Uterus (tissue), 4 donors: ENCODE results near the gene BCAS2. TPM values are rescaled to one million over a fixed set of nuclear protein-coding genes. Genes with fewer than 3 reads are reported as not detected.
"Not testable (repeated sequence)": the region's sequence is repeated elsewhere in the genome, so short reads cannot be mapped to it uniquely, and the experiment has no call there.

ENCODE experiments used
- DNase-seq, 2 donors: peaks; one replicate each; pipeline ENCODE4 v3.0.0-alpha.2; 2019 to 2020
- H3K27ac ChIP-seq, 2 donors: fragments of 200-600 bp; sonication (generic); 1 replicate in 1 of 2; 2 replicates in 1 of 2; pipeline ENCODE4 v1.5.1; 2016 to 2018
- H3K27me3 ChIP-seq, 2 donors: fragments of 200-600 bp; sonication (generic); one replicate each; pipeline ENCODE4 v1.5.1; 2018 to 2019; ENCODE audit warnings: control low read depth in 1 of 2
- H3K36me3 ChIP-seq, 2 donors: fragments of 200-600 bp; sonication (generic); one replicate each; pipeline ENCODE4 v1.5.1; 2019; ENCODE audit warnings: control low read depth in 1 of 2
- H3K4me1 ChIP-seq, 2 donors: fragments of 200-600 bp; sonication (generic); one replicate each; pipeline ENCODE4 v1.5.1; 2018 to 2019; ENCODE audit warnings: control low read depth in 1 of 2
- H3K4me3 ChIP-seq, 2 donors: fragments of 200-600 bp; sonication (generic); 1 replicate in 1 of 2; 2 replicates in 1 of 2; pipeline ENCODE4 v1.5.1; 2018 to 2019; ENCODE audit warnings: mild to moderate bottlenecking in 1 of 2
- H3K9me3 ChIP-seq, 2 donors: fragments of 200-600 bp; sonication (generic); one replicate each; pipeline ENCODE4 v1.5.1; 2019; ENCODE audit warnings: control low read depth in 1 of 2
- CTCF ChIP-seq, 4 experiments: fragments of 200-600 bp in 2 of 4; fragments of 450-650 bp in 2 of 4; sonication (generic) in 2 of 4; IDR thresholded peaks; one replicate each; pipeline ENCODE4 v1.5.1; 2016 to 2019; ENCODE audit warnings: antibody characterized with exemption in 4 of 4, mild to moderate bottlenecking in 2 of 4, moderate library complexity in 1 of 4
- POLR2A ChIP-seq, 2 donors: fragments of 450-650 bp; IDR thresholded peaks; one replicate each; pipeline ENCODE4 v1.6.1; 2016; ENCODE audit warnings: antibody characterized with exemption in 2 of 2, mild to moderate bottlenecking in 1 of 2, moderate library complexity in 1 of 2
- intact Hi-C: fragments of 100-400 bp; cut with DNase I; formaldehyde crosslinking; loops from one replicate; pipeline ENCODE4 v1.15.1; 2023; ENCODE audit warnings: low total_unique reads
- total RNA-seq, 4 donors: library from RNA; depleted of rRNA in 3 of 4; stranded (reverse); fragments of >200 nt in 3 of 4; gene quantifications; one replicate each; pipeline versions ENCODE4 v1.1.0 to v1.2.4, GENCODE V29; 2014 to 2023
- donor health status: DM: yes; HTN: yes; CAD: no.

BCAS2 gene
- total RNA-seq, 4 donors from 2014 or later, result 31.8 to 61.2 (median 40.2) TPM

- TF ChIP-seq CTCF (IDR thresholded peaks at IDR 0.05) (no peak), POLR2A (IDR thresholded peaks at IDR 0.05) (no peak)
- Histone ChIP-seq H3K9me3 (no peaks in the 10 kb centered on the region), H3K4me1 (no peaks in the 10 kb centered on the region), H3K36me3 (no peaks in the 10 kb centered on the region), H3K27me3 (no peaks in the 10 kb centered on the region), H3K4me3 (no peak overlapping the region), H3K27ac (no peak overlapping the region)
- intact Hi-C loops, result loop anchor here (10.0 kb wide), 1 partner anchor 242 kb away; no protein-coding TSS in a partner anchor
- DNase-seq, result no peak
Observed at GRCh38 chr1:114586513-114587047, 5.2 kb upstream of the BCAS2 start.

- TF ChIP-seq CTCF (IDR thresholded peaks at IDR 0.05) (no peak), POLR2A (IDR thresholded peaks at IDR 0.05) (no peak)
- intact Hi-C loops, result loop anchor here (10.0 kb wide), 1 partner anchor 240 kb away; no protein-coding TSS in a partner anchor
Observed at GRCh38 chr1:114585231-114585630, 3.8 kb upstream of the BCAS2 start.

GRCh38 chr1:114574365-114574764 is 7.0 kb downstream of the BCAS2 start:
- H3K9me3 ChIP-seq, result no peaks in the 10 kb centered on the region
- no peak overlapping the region for H3K27ac ChIP-seq
- H3K4me1 ChIP-seq, result no peaks in the 10 kb centered on the region
- no peak overlapping the region for H3K4me3 ChIP-seq
- intact Hi-C loops, result no loop called here
- H3K36me3 ChIP-seq, result no peaks in the 10 kb centered on the region
- no peak for DNase-seq
- no peak for TF ChIP-seq POLR2A (IDR thresholded peaks at IDR 0.05)
- TF ChIP-seq CTCF (IDR thresholded peaks at IDR 0.05), result no peak
- H3K27me3 ChIP-seq, result no peaks in the 10 kb centered on the region

More at GRCh38 chr1:114585231-114585630, 3.8 kb upstream of the BCAS2 start:
- no peak overlapping the region for H3K27ac ChIP-seq
- no peaks in the 10 kb centered on the region for H3K9me3 ChIP-seq
- DNase-seq, result no peak
- H3K4me3 ChIP-seq, result no peak overlapping the region
- no peaks in the 10 kb centered on the region for H3K27me3 ChIP-seq
- no peaks in the 10 kb centered on the region for H3K36me3 ChIP-seq
- H3K4me1 ChIP-seq, result peaks cover 0 to 7% of the 10 kb centered on the region in 2 donors

- intact Hi-C loops, result no loop called here
- H3K4me1 ChIP-seq, result no peaks in the 10 kb centered on the region
Observed at GRCh38 chr1:114564141-114564540, 17.3 kb downstream of the BCAS2 start.

GRCh38 chr1:114562978-114563510 is 18.4 kb downstream of the BCAS2 start:
- intact Hi-C loops, DNase-seq, H3K27ac ChIP-seq, H3K4me3 ChIP-seq, H3K27me3 ChIP-seq, H3K4me1 ChIP-seq, H3K9me3 ChIP-seq, H3K36me3 ChIP-seq: not testable (repeated sequence)

More at GRCh38 chr1:114564141-114564540, 17.3 kb downstream of the BCAS2 start:
- H3K4me3 ChIP-seq, result no peak overlapping the region
- H3K9me3 ChIP-seq, result no peaks in the 10 kb centered on the region
- no peak for DNase-seq
- no peaks in the 10 kb centered on the region for H3K36me3 ChIP-seq
- H3K27ac ChIP-seq, result no peak overlapping the region
- H3K27me3 ChIP-seq, result no peaks in the 10 kb centered on the region
- TF ChIP-seq CTCF (IDR thresholded peaks at IDR 0.05) (no peak), POLR2A (IDR thresholded peaks at IDR 0.05) (no peak)
